Stimulated activated CD8-positive, alpha-beta memory T cell treated with anti-CD3 and anti-CD28 coated beads, Interleukin-12 subunit alpha, Interleukin-12 subunit beta, amount 100 ng/mL, for 1 hour (primary cell): ENCODE data around the gene RNU6-1.

Experiments used
- DNase-seq: peaks from one replicate; pipeline ENCODE4 v3.0.0-alpha.2; 2020; ENCODE audit warnings: low read depth

Gene RNU6-1

DNA sequence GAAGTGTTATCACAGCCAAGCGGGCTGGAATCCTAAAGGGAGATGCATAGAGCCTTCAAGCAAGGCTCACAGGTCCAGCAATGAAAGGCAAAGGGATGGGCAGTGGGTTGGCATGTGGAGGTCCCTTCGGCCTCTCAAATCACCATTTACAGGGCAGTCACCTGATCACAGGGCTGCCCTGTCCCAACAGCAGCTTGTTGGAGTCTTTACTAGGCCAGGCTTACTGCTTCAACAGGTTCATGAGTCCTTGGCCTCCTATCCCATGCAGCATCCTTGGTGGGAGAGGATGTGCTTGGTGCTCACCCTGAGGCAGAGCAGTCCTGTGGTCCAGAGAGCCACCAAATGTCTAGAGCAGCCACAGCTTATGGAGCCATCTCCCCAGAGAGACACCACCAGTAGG is 38.7 kb downstream of the RNU6-1 start:
- DNase-seq: no peak

DNA sequence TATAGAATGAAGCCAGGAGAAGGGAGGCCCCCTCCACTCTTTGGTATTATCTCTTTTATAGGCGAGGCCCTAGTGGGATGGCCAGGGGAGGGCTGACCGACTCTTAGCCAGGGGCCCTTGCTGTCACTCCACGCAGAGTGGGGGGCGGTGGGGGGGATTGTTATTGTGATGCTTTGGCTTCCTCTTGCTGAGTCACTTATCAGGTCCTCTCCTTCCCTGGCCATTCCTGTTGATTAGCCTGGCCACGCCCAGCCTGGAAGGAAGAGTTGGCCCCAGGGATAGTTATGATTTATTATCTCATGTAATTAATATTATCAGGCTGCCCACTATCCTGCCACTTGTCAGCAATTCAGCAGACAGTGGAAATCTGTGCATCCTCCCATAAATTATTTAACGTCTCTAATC is 40.0 kb downstream of the RNU6-1 start:
- no peak for DNase-seq

DNA sequence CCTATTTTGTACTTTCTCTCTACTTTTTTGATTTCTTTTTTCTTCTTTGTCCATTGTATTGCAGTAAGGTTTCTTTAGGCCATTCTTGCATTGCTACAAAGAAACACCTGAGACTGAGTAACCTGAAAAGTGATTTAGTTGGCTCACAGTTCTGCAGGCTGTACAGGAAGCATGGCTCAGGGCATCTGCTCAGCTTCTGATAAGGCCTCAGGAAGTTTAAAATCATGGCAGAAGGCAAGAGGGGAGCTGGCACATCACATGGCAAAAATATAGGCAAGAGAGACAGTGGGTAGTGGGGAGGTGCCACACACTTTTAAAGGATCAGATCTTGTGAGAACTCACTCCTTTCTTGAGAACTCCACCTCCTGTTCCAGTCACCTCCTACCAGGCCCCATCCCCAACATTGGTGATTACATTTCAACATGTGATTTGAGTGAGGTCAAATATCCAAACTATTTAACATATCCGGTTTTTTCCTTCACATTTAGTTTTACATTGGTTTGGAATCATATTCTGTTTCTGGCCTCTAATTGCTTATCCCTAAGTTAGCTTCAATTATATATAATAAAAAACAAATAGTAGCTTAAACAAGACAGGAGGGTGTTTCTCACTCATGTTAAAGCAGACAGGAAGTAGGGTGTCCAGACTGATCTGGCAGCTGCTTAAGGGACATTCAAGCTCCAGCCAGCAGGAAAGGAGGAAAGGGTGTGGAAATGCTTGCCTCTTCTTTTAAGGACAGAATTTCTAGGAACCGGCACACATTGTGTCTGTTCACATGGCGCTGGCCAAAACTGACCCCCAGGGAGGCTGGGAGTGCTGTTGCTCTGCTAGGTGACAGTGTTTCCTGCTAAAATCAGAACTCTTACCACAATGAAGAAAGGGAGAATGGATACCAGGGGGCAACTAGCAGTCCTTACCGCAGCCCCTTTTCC is 43.4 kb downstream of the RNU6-1 start:
- no peak for DNase-seq

DNA sequence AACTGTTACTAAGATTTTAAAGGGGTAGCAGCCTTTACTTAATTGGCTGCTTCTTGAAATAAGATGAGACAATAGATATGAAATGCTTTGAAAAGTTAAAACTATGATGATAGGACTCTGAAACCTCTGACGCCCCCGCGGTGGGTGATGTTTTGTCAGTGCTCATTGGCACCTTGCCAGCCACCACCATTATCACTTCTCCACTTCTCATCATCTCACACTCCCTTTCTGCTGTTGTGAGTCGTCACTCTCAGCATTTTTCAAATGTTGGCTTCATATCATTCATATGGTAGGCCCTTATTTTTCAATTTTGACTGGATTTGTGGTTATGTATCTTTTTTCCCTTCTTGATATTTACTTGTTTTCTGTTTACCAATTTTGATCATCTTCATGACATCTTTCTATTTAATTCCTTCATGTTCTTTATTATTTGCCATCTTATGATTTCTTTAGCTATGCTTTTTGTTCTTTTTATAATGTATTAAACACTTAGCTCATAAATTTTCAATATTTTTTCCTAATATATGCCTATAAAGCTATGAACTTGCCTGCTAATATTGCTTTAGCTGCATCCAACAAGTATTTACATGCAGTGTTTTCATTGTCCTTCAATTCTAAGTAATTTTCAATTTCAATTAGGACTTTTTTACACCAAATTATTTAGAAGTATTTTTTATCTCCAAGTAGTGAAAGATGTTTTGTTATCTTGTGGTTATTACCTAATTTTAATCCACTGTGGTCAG is 44.8 kb downstream of the RNU6-1 start:
- DNase-seq: no peak

DNA sequence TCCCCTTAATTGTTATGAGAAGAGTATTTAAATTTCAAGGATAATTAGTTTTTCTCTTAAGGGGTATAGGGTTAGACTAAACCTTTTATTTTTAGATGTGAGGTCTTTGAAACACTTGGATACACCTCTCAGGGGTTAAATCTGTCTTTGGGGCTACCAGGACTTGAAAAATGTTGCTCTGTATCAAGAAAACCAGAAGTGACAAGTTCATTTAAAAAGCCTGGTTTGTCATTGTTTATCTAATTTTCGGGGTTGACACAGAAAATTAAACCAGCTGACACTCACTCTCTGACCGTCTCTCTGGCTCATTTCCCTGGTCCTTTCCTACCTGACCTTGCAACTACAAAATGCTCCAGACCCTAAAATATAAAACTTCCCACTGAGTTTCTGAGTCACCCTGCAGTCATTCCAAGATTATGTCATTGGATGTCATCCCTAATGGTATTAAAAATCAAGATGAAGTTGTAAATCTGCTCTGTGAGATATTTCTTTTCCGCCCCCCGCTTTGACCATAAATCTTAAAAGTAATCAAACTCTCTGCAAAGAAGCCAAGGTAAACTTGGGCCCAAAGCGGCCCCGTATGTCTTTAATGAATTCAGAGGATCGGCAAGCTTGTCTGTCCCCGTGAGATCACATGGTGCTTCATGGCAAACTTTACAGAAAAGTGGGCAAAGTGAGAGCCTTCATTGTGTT is 47.4 kb downstream of the RNU6-1 start:
- DNase-seq: no peak

DNA sequence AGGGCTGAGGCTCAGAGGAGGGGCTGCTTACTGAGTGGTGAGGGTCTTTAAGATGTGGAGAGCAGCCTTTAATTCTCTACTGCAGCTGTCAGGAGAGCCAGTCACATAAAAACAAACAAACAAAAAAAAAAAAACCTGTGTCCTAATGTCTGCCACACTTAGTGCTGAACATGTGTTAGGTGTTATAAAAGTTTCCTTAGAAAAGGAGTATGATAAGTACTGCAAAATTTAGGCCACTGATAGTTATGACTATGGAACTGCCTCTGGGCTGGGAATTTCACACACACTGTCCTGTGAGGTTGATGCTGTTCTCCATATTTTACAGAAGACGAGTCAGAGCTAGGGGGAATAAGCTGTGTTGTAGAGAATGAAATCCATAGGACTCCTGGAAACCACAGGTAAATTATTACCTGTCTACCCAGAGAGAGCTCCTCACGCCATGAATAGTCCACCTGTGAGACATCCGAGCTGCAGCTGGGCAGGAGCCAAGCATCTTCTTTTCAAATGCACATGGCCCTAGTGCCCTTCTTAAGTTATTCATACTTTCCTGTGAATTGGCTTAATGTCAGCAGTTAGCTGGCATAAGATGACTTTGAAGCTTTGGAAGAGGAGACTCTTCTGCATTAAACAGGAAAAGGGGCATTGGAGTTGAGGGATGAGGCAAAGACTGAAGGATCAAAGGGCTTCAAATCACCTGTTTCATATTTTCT is 49.1 kb downstream of the RNU6-1 start:
- DNase-seq: no peak
